NCI-H1417 treated with DMSO at 0.1 percent for 48 hours (cell line): Measurements from ENCODE around the gene MTHFD1L.
"Not testable (repeated sequence)": the region's sequence is repeated elsewhere in the genome, so short reads cannot be mapped to it uniquely, and the experiment has no call there.

ENCODE experiments used
- DNase-seq: peaks from one replicate; lab custom pipeline; 2025; lab: John Stamatoyannopoulos, UW

The MTHFD1L gene

GRCh38 chr6:151067684-151068596, 202.4 kb downstream of the MTHFD1L start:
- no peak for DNase-seq

GRCh38 chr6:151068761-151069312, 203.3 kb downstream of the MTHFD1L start:
- no peak for DNase-seq

GRCh38 chr6:151069641-151070040, 204.1 kb downstream of the MTHFD1L start:
- no peak for DNase-seq

GRCh38 chr6:151070631-151071051, 205.1 kb downstream of the MTHFD1L start:
- DNase-seq: no peak

DNA sequence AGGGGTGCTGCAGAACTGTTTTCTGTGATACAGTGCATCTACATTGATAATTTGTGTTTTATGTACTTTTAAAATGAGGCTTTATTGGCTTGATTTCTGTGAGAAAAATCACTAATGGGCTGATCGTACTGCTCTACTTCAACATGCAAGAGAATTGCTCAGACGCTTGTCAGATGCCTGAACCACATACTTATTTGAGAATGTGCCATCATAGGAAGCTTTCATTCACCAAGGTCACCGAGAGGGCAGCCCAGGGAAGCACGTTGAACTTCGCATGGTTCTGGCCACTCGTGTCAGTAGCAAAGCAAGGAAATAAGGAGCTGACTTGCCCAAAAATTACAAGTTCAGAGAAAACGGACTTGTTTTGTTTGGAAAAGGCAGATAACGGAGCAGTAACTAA, 205.8 kb downstream of the MTHFD1L start:
- DNase-seq: no peak

GRCh38 chr6:151073146-151073545, 207.6 kb downstream of the MTHFD1L start:
- no peak for DNase-seq

GRCh38 chr6:151073701-151074100, 208.2 kb downstream of the MTHFD1L start:
- DNase-seq: no peak

DNA sequence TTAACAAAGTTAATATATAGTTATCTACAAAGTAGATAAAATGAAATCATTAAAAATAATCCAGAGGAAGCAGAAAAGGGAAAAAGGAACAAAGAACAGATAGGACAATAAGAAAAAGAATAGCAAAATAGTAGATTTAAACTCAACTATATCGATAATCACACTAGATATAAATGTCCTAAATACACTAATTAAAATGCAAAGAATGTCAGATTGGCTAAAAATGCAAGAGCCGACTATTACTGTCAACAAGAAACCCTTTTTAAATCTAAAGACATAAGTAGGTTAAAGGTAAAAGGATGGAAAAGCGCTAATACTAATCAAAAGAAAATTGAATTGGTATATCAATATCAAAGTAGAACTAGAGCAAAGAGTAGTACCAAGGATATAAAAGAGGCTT, 209.5 kb downstream of the MTHFD1L start:
- DNase-seq: no peak

DNA sequence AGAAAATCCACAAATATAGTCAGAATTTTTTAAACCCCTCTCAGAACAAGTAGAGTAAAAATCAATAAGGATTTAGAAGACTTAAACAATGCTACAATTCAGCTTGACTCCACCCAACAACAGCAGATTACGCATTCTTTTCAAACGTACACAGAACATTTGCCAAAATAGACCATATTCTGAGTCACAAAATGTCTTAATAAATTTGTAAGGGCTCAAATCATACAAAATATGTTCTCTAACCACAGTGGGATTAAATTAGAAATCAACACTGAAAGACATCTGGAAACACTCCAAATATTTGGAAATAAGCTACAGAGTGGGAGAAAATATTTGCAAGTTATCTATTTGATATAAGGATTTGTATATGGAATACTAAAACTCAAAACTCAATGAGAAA, 210.0 kb downstream of the MTHFD1L start:
- no peak for DNase-seq

- DNase-seq: no peak
Measured at GRCh38 chr6:151075930-151076555, 210.5 kb downstream of the MTHFD1L start.

GRCh38 chr6:151078655-151079054, 213.2 kb downstream of the MTHFD1L start:
- DNase-seq: no peak

DNA sequence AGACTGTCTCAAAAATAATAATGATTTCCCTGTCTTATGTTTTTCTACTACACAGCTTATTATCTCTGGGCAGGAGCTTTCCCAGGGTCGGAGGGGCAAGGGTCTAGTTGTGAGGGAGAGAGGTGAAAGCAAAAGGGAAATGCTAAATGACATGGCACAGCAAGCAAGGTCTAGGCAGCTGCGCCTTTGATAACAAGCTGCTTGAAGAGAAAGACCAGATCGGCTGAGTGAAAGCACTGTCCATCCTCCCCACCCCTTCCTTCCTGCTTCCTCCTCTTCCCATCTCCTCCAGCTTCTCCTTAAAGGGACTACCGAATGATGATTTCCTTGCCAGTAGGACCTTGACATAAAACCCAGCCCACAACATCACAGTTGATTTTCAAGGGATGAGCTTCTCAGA, 216.2 kb downstream of the MTHFD1L start:
- no peak for DNase-seq

DNA sequence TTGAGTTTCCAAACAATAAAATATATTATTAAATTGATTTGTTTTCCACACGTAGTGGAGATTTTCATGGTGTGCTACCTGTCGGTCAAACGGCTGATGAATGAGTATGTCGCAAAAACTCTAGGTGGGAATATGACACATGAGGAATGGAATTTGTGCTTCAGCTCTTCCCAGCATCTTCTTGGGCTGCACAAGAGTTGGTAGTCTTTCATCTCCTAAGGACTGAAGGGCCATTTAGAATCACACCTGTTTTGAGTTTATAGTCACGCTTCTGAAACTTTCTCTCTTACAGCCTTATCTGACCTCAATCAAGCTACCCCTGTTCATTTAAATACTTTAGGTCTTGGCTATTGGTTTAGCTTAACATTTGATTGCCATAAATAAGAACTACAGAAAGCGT, 216.6 kb downstream of the MTHFD1L start:
- DNase-seq: no peak

GRCh38 chr6:151084275-151084674, 218.8 kb downstream of the MTHFD1L start:
- DNase-seq: no peak

GRCh38 chr6:151087055-151087454, 221.6 kb downstream of the MTHFD1L start:
- not testable (repeated sequence) for DNase-seq

- DNase-seq: no peak
Measured at GRCh38 chr6:151087861-151088598, 222.5 kb downstream of the MTHFD1L start.

GRCh38 chr6:151088599-151088935, 223.1 kb downstream of the MTHFD1L start:
- DNase-seq: no peak

DNA sequence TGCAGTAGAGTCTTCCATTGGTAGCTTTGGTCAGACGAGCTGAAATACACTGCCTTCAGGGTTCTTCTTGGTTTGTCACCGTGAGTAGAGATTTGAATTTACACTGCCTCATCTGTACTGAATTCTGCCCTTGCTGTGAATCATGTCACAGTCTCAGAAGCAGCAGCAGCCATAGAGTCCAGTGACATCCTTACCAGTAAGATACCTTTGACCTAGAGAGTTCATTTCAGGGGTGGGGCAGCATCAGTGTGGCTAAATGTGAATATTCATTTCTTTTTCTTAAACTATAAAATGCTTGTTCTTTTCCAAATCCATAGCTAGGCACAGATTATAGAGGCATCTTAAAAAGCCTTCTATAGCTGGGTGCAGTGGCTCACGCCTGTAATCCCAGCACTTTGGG, 223.5 kb downstream of the MTHFD1L start:
- no peak for DNase-seq

GRCh38 chr6:151089978-151090377, 224.5 kb downstream of the MTHFD1L start:
- peak; percentile 97 for DNase-seq

GRCh38 chr6:151091571-151091970, 226.1 kb downstream of the MTHFD1L start:
- no peak for DNase-seq

DNA sequence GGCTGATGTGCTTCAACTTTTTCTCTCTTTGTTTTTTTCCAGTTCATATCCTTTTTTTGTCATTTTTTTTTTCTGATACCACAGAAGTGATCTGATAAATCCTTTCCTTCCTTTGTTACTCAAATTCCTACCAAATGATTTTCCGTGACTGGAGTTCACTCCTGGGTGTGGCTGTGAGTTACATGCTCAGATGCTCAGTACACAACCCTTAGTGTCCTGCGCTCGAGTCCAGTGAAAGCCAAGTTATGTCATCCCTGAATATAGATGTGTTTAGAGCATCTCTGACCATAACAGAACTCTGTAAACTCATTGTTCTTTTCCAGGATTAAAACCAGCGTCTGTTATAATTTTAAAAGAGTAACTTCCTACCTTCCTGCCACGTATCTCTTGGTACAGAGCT, 227.1 kb downstream of the MTHFD1L start:
- no peak for DNase-seq

DNA sequence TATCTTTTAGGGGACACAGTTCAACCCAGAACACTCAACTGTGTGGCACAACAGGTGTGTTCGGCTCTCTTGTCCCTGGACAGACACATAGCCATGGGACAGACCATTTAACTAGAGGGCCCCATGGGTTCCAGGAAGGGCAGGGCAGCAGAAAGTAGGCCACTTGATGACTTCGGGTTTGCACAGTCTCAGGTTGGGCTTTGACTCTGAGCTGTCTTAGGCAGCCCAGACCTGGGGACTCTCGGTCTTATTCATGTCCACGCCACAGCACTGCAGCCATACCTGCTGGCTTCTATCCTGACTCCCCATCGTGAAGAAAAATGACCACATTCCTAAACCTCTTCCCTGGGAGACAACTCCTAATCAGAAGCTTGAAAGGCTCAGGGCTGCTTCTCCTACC, 228.2 kb downstream of the MTHFD1L start:
- no peak for DNase-seq
